HG03520 (cell line): ENCODE measurements around the gene NFATC2.

ENCODE experiments used
- ATAC-seq: cut with Tn5 transposase; IDR thresholded peaks from one replicate; pipeline ENCODE4 v1.9.1; 2021; ENCODE audit warnings: mild to moderate bottlenecking, moderate library complexity; ENCODE audit not compliant: unreplicated experiment

Gene NFATC2

DNA sequence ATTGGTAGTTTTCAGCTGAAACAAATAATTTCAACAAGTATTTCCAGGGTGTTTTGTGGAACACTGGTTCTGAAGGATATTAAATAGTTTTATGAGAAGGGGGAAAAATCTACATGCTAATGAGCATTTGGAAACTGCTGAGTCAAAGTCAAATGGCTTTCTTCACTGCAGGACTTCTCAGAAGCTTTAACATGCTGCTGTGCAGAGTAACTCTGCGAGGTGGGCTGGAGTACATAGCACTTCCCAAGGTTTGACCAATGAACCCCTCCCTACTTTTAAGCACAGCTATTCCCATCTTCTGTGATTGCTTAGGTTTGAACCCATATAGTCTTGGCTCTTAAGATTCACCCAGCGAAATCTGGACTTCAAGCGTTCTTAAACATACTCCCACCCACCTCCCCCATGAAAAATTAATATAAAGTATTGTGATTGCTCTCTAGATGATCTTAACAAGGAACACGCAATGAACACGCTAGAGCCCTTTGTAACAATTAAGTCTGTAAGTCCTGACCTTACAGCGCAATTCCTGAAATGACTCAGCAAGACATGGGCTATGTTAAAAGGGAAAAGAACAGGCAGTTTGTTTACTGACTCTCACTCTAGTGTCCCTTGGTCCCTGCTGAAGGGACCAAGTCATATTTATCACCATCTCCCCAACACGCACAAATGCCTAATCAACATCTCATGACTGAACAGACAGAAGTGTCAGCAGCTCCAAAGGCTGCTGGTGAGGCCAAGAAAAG lies 105.2 kb downstream of the NFATC2 start:
- ATAC-seq = no peak

DNA sequence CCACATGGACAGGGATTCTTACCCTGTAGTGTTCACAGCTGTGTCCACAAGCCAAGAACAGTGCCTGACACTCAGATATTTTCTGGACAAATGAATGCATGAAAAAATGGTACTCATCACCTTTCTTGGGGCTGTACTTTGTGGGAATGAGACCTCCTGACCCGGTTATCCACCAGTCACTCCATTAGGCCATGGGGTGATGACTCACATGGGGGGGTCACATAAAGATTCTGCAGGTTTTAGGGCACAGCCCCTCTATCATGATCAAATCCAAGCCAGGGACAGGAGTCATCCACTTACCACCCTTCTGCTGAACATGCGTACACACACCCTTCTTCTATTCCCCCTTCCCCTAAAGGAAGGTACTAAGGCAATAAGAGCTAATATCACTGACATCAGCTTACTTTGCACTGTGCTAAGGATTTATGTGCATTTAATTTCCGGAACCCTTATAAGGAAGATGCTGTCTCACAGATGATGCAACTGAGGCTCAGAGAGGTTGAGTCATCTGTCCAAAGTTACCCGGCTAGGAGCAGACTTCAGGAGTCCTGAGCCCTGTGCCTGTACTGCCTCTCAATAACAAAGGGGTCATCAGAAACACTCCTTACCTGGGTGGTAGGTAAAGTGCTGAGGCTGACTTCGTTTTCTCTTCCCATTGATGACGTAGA lies 107.8 kb downstream of the NFATC2 start:
- no peak for ATAC-seq

DNA sequence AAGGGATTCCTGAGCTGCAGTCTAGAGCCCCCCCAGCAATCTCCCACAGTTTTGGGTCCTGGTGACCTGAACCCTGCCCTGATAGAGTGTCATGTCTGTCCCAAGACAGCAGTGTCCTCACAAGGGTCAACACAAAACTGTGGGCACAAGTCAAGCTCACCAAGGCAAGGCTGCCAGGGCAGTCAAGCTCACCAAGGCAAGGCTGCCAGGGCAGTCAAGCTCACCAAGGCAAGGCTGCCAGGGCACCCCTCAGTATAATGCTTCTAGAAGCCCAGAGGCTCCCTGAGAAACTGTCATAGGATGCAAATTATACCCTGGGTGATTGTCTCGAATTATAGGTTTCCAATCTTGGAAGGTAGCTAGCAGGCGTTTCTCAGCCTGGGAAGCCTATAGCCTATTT lies 108.5 kb downstream of the NFATC2 start:
- no peak for ATAC-seq

DNA sequence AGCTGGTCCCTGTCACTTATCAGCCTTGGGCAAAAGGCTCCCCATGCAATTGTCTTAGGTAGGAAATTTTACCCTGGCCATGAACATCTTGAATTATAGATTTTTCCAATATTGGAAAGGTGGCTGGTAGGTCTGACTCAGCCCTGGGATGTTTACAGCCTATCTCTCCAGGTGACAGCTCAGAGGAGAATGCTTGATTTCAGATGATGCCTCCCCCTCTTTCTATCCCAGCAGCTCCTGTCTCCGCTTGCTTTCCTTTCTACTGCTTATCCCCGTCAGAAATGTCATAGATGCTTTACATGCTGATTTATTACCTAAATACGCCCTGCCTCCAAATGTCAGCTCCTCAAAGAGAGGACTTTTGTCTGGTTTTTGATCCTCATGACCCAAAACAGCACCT lies 109.6 kb downstream of the NFATC2 start:
- no peak for ATAC-seq

DNA sequence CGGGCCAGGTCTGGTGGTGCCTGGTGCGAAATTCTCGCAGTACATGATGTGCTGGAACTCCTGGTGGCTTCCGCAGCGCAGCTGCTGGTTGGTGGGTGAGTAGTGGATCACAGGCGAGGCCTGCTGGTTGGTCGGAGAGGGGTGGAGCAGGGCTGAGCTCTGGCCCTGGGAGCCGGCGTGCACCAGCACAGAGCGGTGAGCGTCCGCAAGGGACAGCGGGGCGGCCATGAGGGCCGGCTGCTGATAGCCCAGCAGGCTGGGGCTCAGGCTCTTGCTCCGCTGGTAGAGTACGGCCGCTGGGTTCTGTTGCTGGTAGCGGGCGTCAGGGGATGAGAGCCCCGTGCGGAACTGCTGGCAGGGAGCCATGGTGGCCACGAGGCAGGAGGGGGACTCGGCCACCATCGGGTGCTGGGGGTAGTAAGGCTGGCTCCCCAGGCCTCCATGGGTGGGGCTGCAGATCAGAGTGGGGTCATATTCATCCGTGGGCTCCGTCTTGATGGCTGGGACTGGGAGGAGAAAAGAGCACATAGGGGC lies 110.2 kb downstream of the NFATC2 start:
- no peak for ATAC-seq

DNA sequence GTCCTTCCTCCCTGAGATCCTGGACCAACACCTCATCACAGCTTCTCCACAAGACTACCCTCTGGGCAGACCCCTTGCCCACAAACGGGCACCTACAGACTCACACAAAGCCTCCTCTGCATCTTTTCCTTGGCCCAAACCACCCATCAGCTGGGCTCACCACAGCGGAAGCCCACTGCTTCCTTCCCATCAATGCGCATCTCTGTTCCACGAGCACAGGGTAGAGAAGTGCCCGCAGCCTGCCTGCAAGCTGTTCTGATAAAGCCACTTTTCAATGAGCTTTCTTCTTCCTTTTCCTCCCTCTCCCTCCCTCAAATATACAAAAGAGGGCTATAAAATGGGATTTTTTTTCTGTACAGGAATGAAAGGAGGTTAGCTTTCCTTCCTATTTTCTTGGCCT lies 111.2 kb downstream of the NFATC2 start:
- ATAC-seq = no peak

DNA sequence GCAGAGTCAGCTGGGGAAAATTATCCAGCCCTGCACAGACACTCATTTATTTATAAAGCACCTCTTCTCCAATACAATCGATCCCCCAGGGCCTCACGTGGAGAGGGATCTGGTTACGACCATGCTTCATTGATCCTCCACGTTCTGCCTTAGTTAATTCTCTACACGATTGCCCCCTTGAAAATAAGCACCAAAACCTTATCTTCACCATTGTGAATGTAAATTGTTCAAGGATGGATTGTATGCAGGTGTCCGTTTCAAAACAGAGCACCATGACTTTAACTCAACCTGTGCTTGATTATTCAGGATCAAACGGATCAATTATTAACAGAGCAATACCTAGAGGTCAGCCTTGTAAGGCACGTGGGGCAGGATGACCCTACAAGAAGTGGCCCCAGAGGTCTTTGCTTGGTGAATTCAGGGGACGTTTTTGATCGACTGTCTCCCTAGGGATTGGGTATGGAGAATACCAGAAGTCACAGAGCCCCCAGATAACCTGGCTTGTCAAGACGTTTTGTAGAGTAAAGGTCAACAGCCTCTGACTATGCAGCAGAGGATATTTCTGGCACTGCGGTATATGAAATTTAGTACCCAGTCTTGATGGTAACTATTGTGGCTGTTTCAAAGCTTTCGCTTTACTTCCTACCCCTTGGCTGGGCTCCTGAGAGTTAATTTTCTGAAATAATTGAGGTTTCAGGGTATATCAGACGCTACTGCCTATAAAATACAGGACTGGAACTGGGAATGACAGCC lies 112.1 kb downstream of the NFATC2 start:
- ATAC-seq = no peak

DNA sequence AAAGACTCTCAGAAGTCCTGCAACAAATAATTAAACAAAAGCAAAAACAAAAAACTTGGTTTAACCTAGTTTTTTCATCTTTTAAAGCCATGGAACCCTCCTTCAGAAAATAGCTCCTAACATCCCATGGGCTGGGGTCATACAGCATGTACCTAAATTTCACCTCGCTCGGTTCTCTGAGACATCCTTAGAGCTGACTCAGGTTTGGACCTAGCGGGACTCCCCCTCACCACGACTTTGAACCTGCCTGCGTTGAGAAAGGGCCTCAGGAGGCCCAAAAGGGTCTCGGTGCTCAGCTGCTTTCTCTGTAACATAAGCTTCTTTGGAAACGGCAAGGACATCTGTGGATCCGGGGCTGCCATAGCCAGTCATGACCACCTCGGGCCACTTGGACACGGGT lies 112.8 kb downstream of the NFATC2 start:
- no peak for ATAC-seq

DNA sequence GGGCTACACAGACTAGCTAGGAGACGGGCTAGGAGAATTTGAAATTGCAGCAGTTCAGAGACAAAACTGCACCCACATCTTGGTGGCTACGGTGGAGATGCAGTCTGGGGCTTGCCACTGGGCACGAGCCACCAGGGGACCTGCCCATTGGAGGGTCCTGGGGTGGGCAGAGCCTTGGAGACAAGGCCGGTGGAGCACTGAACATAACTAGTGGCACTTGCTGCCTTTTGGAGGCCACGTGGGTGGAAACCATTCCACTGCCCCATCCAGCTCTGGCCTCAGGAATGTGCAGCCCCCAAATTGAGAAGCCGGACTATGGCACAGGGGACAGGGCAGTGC lies 113.4 kb downstream of the NFATC2 start:
- ATAC-seq = no peak

DNA sequence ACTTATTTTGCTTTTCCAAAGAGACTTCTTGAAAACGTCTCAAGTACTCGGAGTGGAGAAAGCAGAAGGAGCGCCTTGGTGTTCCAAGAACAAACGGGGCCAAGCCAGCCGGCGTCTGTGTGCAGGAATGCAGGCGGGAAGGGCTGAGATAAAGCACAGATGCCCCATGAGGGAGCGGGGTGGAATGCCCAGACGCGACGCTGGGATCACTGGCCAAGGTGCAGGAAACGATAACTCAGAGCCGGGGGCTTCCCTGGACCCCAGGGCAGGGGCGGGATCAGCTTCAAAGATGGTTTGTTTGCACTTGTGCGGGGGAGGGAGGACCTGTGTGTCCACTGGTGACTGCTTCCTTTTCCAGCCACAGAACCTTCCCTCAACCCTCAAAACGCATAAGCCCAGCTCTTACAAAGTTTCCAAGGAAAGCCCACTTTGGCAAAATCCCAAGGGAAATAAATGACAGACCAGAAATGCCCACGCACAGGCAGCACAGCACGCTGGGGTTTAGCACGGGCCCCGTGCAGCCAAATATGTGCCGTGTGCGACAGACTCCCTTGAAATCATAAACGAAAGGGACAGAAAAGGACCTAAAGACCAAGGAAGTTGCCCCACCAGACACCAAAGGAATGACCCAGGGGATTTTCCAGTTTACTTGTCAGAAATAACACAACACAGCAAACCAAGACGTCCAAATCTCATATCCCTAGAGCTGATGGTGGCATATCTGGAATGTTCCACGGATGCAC lies 113.9 kb downstream of the NFATC2 start:
- no peak for ATAC-seq

DNA sequence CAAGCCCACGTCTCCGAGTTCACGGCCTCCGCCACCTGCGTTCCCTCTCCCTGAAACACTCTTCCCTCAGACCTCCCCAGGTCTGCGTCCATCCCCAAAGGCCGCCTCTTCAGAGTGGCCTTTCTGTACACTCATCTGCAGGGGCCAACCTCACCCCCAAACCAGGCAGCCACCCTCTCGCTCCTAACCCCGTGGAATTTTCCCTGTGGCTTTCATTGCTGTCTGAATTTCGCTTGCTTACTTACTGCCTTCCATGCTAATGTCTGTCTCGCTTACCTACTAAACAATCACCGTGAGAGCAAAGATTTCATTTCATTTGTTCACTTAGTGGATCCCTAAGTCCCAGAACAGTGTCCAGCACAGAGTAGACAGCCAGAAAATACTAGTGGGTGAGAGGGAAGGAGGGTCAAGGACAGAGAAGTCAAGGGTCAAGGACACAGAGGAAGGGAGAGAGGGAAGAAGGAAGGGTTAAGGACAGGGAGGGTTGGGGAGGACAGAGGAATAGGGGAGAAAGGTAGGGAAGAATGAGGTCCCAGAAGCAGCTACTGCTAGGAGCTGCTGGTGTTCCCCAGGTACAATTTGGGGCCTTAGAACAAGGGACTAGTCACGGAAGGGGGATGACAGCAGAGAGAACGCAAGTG lies 114.7 kb downstream of the NFATC2 start:
- no peak for ATAC-seq

DNA sequence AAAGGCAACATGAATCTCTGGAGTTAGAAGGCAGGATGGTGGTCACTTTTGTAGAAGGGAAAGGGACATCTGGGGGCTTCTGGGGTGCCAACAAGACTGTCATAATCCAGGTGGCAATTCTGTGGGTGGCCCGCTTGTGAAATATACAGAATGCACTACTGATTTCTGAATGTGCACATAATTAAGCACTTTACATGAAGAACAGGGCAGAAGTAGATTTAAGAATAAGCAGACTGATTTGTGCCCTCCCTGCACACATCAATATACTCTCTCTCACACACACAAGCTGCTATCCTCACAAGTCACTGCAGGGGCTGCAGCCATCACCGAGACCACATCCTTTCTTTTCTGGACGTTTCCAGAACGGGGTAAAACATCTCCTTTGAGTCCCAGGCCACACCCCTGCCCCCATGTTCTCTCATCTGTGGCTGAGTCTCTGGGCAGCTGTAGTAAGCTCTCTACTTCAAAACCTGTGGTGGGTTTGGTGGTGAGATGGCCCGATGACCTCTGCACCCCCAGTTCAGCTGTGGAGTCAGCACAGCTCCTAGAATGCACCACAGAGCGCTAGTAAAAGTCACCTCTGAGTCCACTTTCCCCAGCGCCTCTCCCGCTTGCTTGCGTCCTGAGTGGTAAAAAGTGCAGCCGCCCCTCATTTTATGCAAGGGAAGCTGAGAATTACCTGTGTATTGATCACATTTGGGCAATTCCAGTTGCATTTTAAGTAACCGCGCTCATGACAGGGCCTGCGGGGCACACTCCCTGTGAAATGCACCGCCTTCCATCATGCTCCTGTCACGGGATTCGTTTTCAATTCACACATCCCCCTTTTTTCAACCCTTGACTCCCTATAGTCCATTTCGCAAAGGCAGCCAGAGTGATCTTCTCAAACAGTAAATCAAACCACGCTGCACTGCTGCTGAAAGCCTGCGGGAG lies 115.5 kb downstream of the NFATC2 start:
- ATAC-seq = no peak

DNA sequence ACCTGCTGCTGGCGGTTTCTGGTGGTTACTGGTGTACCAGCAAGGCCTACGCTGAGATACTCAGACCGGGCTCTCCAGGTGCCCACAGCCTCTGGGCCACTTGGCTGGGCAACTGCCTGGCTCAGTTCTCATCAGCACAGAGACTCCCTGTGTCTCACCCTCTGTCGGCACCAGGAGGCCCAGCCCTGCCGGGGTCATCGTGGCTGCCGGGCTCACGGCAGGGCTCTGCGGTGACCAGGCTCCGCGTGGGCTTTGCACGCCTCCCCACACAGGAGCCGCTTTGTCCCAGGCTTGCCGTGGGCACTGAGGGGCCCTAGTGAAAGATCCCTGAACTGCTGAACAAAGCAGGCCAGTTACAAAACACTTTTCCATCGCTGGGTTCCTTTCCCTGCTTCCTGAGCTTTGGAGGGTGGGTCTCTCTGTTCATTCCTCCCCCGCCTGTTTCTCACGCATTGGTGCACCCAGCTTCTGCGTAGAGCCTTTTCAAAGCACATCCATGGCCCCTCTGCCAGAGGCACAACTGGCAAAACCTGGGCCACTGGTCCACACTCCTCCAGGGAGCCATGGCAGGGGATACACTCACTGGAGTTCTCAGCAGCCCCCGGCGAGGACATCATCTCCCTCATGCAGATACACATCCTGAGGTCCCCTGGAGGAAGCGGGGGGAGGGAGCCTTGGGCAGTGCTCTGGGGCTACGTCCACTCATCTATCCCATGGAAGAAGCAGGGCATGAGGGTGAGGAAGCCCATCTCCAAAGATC lies 117.0 kb downstream of the NFATC2 start:
- ATAC-seq = no peak

DNA sequence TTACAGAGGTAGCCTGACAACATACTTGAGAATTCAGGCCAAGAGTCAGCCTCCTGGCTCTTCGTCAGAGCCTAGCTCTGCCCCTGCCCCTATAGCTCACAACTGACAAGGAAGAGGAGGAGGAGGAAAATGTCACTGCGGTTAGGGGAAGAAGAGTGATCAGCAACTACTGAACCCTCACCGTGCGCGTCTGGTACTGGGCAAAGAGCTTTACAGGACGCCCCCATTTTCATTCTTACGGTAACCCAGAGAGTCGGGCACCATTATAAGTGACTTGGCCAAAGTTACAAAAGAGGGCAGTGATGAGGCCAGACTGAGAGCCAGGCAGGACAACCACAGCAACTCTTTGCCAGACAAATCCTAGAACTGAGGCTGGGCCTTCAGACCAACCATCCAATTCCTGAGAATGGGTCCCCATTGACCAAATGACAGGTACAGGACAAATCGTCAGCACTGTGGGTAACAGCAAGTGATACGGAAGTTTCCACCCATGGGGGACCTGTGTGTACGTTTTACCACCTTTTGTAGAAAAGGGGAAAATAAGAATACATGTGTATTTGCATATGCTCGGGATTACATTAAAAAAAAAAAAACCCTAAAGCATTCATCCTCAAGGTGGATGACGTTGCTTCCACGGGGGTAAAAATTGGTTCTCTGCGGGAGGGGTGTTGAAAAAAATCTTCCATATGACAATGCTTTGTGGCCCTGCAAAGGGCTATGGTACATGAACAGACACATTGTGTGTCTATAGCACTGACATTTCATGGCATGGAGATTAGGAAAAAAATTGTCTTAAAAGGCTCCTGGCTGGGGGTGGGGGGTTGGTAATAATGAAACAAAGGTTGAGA lies 118.0 kb downstream of the NFATC2 start:
- no peak for ATAC-seq

DNA sequence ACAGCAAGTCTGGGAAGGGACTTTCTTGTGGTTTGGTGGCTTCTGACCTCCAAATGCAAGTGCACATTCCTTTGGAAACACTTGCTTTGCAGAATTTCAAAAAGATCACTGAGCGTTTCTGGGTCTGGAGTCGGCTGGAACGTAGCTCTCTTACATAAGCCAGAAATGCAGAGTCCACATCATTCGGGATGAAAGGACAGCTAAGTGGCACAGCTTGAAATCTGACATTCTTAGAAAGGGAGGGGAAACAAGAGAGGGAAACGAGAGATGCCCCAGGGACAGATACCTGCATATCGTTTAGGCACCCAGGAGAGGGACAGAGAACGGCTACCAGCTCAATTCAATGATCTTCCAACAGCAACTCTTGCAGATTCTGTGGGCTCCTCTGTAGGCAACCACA lies 118.7 kb downstream of the NFATC2 start:
- no peak for ATAC-seq

DNA sequence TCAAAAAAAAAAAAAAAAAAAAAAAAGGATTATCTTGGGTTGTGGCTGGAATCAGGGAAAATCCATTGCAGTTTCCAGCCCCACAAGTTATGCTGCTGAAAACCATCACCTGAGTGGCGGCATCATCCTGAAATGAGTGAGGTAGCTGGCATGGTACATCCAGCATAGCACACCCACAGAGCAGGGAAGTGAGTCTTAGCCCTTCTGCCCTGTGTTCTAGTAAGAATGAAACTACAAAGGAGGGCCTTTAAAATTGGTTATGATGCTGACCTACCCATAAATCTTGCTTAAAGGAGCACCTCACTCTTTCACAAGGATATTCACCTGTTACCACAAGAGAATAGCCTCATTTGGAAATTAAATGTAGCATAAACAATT lies 119.2 kb downstream of the NFATC2 start:
- ATAC-seq = no peak

DNA sequence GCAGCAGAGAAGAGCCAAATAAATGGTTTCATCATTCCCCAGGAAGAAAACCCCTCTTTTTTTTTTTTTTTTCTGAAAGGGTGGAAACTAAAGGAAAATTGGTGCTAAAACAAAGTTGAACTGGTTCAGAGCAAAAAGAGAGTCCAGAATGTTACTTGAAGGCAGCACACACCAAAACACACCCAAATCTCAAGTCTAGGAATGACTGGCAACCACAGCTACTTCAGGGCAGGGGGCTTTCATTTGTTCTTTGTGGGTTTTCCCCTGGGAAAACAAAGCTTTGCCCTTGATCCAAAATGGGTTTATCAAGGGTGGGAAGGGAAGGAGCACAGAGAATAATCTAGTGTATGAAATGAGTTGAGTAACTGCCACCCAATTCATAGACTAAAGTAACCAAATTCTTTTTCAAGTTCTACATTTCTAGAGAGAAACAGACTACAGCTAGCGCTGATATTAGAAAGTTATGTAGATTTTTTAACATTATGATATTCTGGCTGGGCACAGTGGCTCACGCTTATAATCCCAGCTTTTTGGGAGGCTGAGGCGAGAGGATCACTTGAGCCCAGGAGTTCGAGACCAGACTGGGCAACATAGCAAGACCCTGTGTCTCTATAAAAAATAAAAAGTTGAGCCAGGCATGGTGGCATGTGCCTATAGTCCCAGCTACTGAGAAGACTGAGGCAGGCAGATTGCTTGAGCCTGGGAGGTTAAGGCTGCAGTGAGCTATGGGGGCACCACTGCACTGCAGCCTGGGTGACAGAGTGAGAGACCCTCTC lies 119.8 kb downstream of the NFATC2 start:
- ATAC-seq = no peak
